GM12878 (cell line): ENCODE results near the gene MGRN1. TPM values are rescaled to one million over a fixed set of nuclear protein-coding genes. Genes with fewer than 3 reads are reported as not detected.

Experiments
- ATAC-seq: fragments of 200-7000 bp; cut with Tn5 transposase; 3 replicates; pipeline ENCODE4 v1.9.1; 2020; ENCODE audit warnings: mild to moderate bottlenecking, moderate library complexity
- BruUV-seq: library from RNA; stranded (reverse); fragments of 400-500 nt; replicated peaks from 2 replicates; lab custom pipeline; 2021; lab: Mats Ljungman, UMichigan
- CTCF ChIA-PET: fragments of 300-600 bp; sonication (Branson Sonifier 250); formaldehyde crosslinking; extraction: SDS; loops from one replicate; lab custom pipeline; 2021; ENCODE audit warnings: inconsistent platforms; lab: Yijun Ruan, JAX
- POLR2A ChIA-PET: fragments of 350-600 bp; formaldehyde crosslinking; extraction: SDS; loops from one replicate; lab custom pipeline; 2021; ENCODE audit warnings: inconsistent platforms; lab: Charles Lee
- RAD21 ChIA-PET: fragments of 300-600 bp; sonication (Branson Sonifier 250); formaldehyde crosslinking; loops from one replicate; lab custom pipeline; 2023; ENCODE audit warnings: antibody characterized with exemption; ENCODE audit not compliant: unreplicated experiment; lab: Charles Lee
- SMC1A ChIA-PET: fragments of 300-600 bp; sonication (Branson Sonifier 250); formaldehyde crosslinking; loops from one replicate; lab custom pipeline; 2023; ENCODE audit not compliant: unreplicated experiment, uncharacterized antibody; lab: Charles Lee
- DNase-seq: peaks from one replicate; pipeline ENCODE4 v3.0.0-alpha.2; 2011; ENCODE audit warnings: low read depth, low spot score
- FAIRE-seq: peaks from 3 replicates; lab custom pipeline; 2011; peaks lifted over from hg19 to GRCh38; lab: Jason Lieb, UNC
- H2AFZ ChIP-seq: 2 replicates; pipeline ENCODE4 v1.6.0; 2011; ENCODE audit warnings: low read depth, low read length, control low read depth; ENCODE audit not compliant: control insufficient read depth
- H3K27ac ChIP-seq: 2 replicates; pipeline ENCODE4 v1.5.1; 2011; ENCODE audit warnings: control low read depth; ENCODE audit not compliant: control insufficient read depth, insufficient read depth
- H3K27me3 ChIP-seq, 2 experiments: replicated peaks in 1 of 2; 2 replicates each; pipeline versions ENCODE4 v1.6.0 to v1.6.1; 2011; ENCODE audit warnings: low read length in 1 of 2; ENCODE audit not compliant: control insufficient read depth in 2 of 2, insufficient read depth in 2 of 2
- H3K36me3 ChIP-seq, 2 experiments: 2 replicates each; pipeline ENCODE4 v1.5.1; 2011; ENCODE audit warnings: low read length in 1 of 2; ENCODE audit not compliant: control insufficient read depth in 2 of 2, insufficient read depth in 2 of 2
- H3K4me1 ChIP-seq: 2 replicates; pipeline ENCODE4 v1.6.1; 2011; ENCODE audit warnings: mild to moderate bottlenecking, low read length, moderate library complexity, mixed read lengths; ENCODE audit not compliant: control insufficient read depth, insufficient read depth
- H3K4me2 ChIP-seq: 2 replicates; pipeline ENCODE4 v1.6.0; 2011; ENCODE audit warnings: control low read depth; ENCODE audit not compliant: control insufficient read depth, insufficient read depth
- H3K4me3 ChIP-seq: fragments of 200-600 bp; sonication (generic); 2 replicates; pipeline ENCODE4 v1.5.1; 2016
- H3K79me2 ChIP-seq: 2 replicates; pipeline ENCODE4 v1.6.0; 2011; ENCODE audit warnings: low read length; ENCODE audit not compliant: control insufficient read depth, insufficient read depth
- H3K9ac ChIP-seq: 2 replicates; pipeline ENCODE4 v1.8.0; 2011; ENCODE audit warnings: low read length, control low read depth, mixed read lengths; ENCODE audit not compliant: control insufficient read depth, insufficient read depth
- H3K9me3 ChIP-seq: replicated peaks from 3 replicates; pipeline ENCODE4 v1.5.1; 2011; ENCODE audit warnings: mild to moderate bottlenecking, low read length; ENCODE audit not compliant: control insufficient read depth, insufficient read depth
- H4K20me1 ChIP-seq: 2 replicates; pipeline ENCODE4 v1.6.0; 2011; ENCODE audit not compliant: control insufficient read depth, insufficient read depth
- E2F8 ChIP-seq: fragments of 450-650 bp; IDR thresholded peaks from 2 replicates; pipeline ENCODE4 v1.6.1; 2018; ENCODE audit warnings: mild to moderate bottlenecking, low read depth, moderate library complexity; ENCODE audit not compliant: partially characterized antibody
- POLR2A ChIP-seq: IDR thresholded peaks from 2 replicates; pipeline ENCODE4 v1.6.1; 2011; ENCODE audit warnings: low read depth, mild to moderate bottlenecking, low read length
- POLR2AphosphoS5 ChIP-seq: IDR thresholded peaks from 2 replicates; pipeline ENCODE4 v1.6.1; 2011; ENCODE audit warnings: mild to moderate bottlenecking, low read length, inconsistent platforms
- WGBS: methylation state at CpG from one replicate; pipeline ENCODE4 v1.1.6; 2016; ENCODE audit warnings: low lambda C conversion rate; ENCODE audit not compliant: insufficient replicate concordance, insufficient coverage; ENCODE audit errors: missing lambda C conversion rate; 5-methylcytosine and 5-hydroxymethylcytosine counted together
- in situ Hi-C: fragments of 300-500 bp; cut with MboI; formaldehyde crosslinking; loops from 9 replicates; pipeline ENCODE4 v1.14.3; 2018; ENCODE audit warnings: mixed read lengths
- intact Hi-C: fragments of 100-400 bp; cut with micrococcal nuclease; formaldehyde crosslinking; loops from one replicate; pipeline ENCODE4 v1.14.2; 2022; ENCODE audit not compliant: unreplicated experiment
- polyA plus RNA-seq, 11 experiments: library from polyadenylated mRNA; depleted of rRNA in 4 of 11; unstranded in 6 of 11; stranded (reverse) in 5 of 11; fragments of >200 nt; fragmentation: Nextera tagmentation in 4 of 11; fragmentation: Illumina TruSeq in 1 of 11; extraction: Ambion mirVana in 4 of 11; extraction: Trizol in 1 of 11; gene quantifications; 1 replicate in 1 of 11; 2 replicates in 10 of 11; pipeline versions ENCODE4 v1.2.1 to v1.2.3, GENCODE V29; 2011 to 2016; ENCODE audit warnings: inconsistent platforms in 2 of 11, missing spikeins in 2 of 11, low read depth in 1 of 11
- total RNA-seq, 4 experiments: library from RNA; depleted of rRNA in 3 of 4; stranded (reverse); fragments of >200 nt in 3 of 4; fragmentation: Illumina TruSeq in 1 of 4; extraction: Trizol in 1 of 4; gene quantifications; 2 replicates each; pipeline versions ENCODE4 v1.2.1 to v1.2.3, GENCODE V29; 2013 to 2021

Gene MGRN1
- total and polyA plus RNA-seq, 10 of the 15 experiments (the other 5 are each of a cell fraction or from before 2014, with no cell fraction given) = 0.35 to 86.7 (median 14.6) TPM

DNA sequence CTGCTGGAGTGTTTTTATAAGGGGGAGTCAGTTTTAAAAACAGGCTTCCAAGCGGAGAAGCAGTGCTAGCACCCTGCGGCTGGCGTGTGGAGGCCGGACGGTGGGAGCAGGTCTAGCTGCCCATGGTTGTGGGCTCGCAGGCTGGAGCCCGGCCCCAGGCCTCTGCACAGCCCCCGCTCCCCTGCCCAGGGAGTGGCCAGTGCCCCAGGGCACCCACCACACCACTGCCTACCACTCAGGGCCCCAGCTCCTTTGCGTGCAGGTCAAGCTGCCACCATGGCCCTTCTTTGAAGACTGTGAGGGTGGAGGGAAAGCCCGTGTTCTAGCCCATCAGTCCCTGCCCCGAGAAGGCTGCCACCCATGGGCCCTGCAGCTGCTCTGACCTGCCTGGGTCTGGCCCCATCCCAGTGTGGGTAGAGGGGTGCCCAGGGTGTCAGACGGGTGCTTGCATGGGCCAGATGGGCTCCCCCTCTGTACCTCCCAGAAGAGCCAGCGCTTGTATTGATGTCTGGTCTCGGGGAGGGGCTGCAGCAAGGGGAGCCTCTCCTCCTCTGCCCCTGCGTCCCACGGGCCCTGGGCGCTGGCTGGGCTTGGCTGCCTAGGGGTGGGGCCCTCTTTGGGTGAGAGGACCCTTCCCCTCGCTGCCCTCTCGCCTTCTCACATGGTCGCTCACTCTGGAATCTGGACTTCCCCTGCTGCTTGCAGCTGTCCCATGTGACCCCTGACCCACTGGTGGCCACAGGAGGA, 67.2 kb downstream of the MGRN1 start:
- POLR2A ChIA-PET = interaction anchor here (0.6 kb wide), 1 partner anchor 43 kb away, joined by 4 read pairs; the partner anchor contains the start of genes ANKS3 and DNAAF8
- Histone ChIP-seq H3K36me3 (peaks cover 2 to 15% of the 10 kb centered on the region in 2 experiments; a peak in 3 of 4 replicates), H3K27me3 (no peaks in the 10 kb centered on the region), H3K9ac (no peak overlapping the region), H3K9me3 (no peaks in the 10 kb centered on the region), H3K4me3 (no peak overlapping the region), H3K79me2 (peaks cover 11% of the 10 kb centered on the region), H4K20me1 (no peaks in the 10 kb centered on the region), H2AFZ (no peak overlapping the region), H3K4me1 (peaks cover 12% of the 10 kb centered on the region), H3K27ac (no peak overlapping the region), H3K4me2 (0 out of 2 replicates have a peak overlapping the region, but pooled peaks have one; percentile 99)
- TF ChIP-seq POLR2A = peak; percentile 53
- no peak for TF ChIP-seq E2F8
- TF ChIP-seq POLR2AphosphoS5 = peak; percentile 47; the same call in 1 of the 2 replicates
- no TSS peak for BruUV-seq
- RAD21 ChIA-PET = interaction anchor here (0.6 kb wide), 1 partner anchor 155 kb away, joined by 4 read pairs; no protein-coding TSS in a partner anchor
- DNase-seq (no peak), FAIRE-seq (no peak), ATAC-seq (no peak)
- SMC1A ChIA-PET = no interaction called here
- intact Hi-C loops = loop anchor here (5.0 kb wide), 1 partner anchor 265 kb away; the partner anchor contains the start of gene SEC14L5
- WGBS = 53% methylated on average over 18 of the region's 20 CpGs
- in situ Hi-C loops = no loop called here
- CTCF ChIA-PET = interaction anchor here (0.5 to 0.7 kb wide), 2 partner anchors 101 to 218 kb away, joined by 3 to 4 read pairs; no protein-coding TSS in a partner anchor
